ENCODE results near the gene CXCR2. TPM values are rescaled to one million over a fixed set of nuclear protein-coding genes. Genes with fewer than 3 reads are reported as not detected.

CXCR2 gene
- total RNA-seq, 1 experiment from 2014 or later = not detected

DNA sequence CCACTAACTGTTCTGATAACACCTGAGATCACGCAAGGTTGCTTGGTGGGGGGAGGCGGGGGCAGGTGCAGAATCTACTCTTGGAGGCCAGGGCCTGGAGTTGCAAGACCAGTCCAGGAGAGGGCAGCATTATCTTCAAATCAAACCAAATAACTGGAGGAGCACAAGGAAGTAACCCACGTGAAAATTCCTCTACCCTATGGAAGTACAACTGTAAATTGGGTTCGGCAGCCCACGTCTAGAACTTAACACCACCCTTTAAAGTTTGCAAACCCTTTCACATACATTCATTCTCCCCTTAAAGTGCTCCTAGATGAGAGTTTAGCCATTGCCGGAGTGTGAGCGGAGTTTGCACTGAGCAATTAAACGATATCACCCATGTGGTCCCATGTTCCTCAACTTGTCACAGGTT, 60.5 kb downstream of the CXCR2 start:
- Mint-ChIP-seq H3K9me3 (ENCODE audit: unreplicated experiment) (no peaks in the 10 kb centered on the region), H3K4me3 (ENCODE audit: unreplicated experiment) (no peak overlapping the region), H3K4me1 (ENCODE audit: low read depth, unreplicated experiment) (no peaks in the 10 kb centered on the region), H3K27ac (ENCODE audit: unreplicated experiment) (no peak overlapping the region), H3K27me3 (ENCODE audit: insufficient read depth, unreplicated experiment) (no peaks in the 10 kb centered on the region), H3K36me3 (ENCODE audit: insufficient read depth, unreplicated experiment) (no peaks in the 10 kb centered on the region)
- POLR2A ChIA-PET = no interaction called here
- H3K36me3 ChIP-seq (ENCODE audit: control insufficient read depth, insufficient read depth, low read length) = no peaks in the 10 kb centered on the region
- DNase-seq = peak; percentile 78 to 83
- no peaks in the 10 kb centered on the region for H3K9me3 ChIP-seq
- CTCF ChIA-PET = no interaction called here
- H3K4me3 ChIP-seq (ENCODE audit: low read depth, low read length) = no peak overlapping the region
- BruUV-seq (replicated peaks) = no TSS peak
- no peaks in the 10 kb centered on the region; the same call in 1 of the 2 replicates for H3K27me3 ChIP-seq (replicated peaks; ENCODE audit: control insufficient read depth, insufficient read depth, low read length)
- H3K4me1 ChIP-seq = peaks cover 13% of the 10 kb centered on the region
- intact Hi-C loops (cut with micrococcal nuclease; ENCODE audit: unreplicated experiment) = loop anchor here (1.0 to 5.0 kb wide), 5 partner anchors 30 to 210 kb away; partner anchors contain the start of genes AAMP and PNKD
- TF ChIP-seq, protein P1, sequence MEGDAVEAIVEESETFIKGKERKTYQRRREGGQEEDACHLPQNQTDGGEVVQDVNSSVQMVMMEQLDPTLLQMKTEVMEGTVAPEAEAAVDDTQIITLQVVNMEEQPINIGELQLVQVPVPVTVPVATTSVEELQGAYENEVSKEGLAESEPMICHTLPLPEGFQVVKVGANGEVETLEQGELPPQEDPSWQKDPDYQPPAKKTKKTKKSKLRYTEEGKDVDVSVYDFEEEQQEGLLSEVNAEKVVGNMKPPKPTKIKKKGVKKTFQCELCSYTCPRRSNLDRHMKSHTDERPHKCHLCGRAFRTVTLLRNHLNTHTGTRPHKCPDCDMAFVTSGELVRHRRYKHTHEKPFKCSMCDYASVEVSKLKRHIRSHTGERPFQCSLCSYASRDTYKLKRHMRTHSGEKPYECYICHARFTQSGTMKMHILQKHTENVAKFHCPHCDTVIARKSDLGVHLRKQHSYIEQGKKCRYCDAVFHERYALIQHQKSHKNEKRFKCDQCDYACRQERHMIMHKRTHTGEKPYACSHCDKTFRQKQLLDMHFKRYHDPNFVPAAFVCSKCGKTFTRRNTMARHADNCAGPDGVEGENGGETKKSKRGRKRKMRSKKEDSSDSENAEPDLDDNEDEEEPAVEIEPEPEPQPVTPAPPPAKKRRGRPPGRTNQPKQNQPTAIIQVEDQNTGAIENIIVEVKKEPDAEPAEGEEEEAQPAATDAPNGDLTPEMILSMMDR (IDR thresholded peaks at IDR 0.05; ENCODE audit: insufficient read depth in 1 of 2, low read depth in 1 of 2, low read length in 1 of 2, severe bottlenecking in 1 of 2, unreplicated experiment in 1 of 2) = peak; percentile 82 to 87

Other genes starting within 250 kb of the CXCR2 start
- gene TNS1, start 123.0 kb upstream of the CXCR2 start, total RNA-seq (2022) = 16.1 and 16.9 TPM in 2 replicates
- not detected in 2 replicates for gene RUFY4, start 56.8 kb upstream of the CXCR2 start, total RNA-seq (2022)
- gene CXCR1, start 40.9 kb downstream of the CXCR2 start, total RNA-seq (2022) = not detected in 2 replicates
- gene ARPC2, start 91.2 kb downstream of the CXCR2 start, total RNA-seq (2022) = 284 and 290 TPM in 2 replicates
- 0.29 and 0.44 TPM in 2 replicates for gene GPBAR1, start 135.0 kb downstream of the CXCR2 start, total RNA-seq (2022)
- gene AAMP, start 144.1 kb downstream of the CXCR2 start, total RNA-seq (2022) = 118 and 125 TPM in 2 replicates
- 39.2 and 42.9 TPM in 2 replicates for gene PNKD, start 144.5 kb downstream of the CXCR2 start, total RNA-seq (2022)
- 168 and 175 TPM in 2 replicates for gene TMBIM1, start 166.5 kb downstream of the CXCR2 start, total RNA-seq (2022)
- gene CATIP, start 230.8 kb downstream of the CXCR2 start, total RNA-seq (2022) = 0.54 TPM in 1 of 2 replicates, not detected in the other

All from Caco-2 (cell line).